BJ (cell line): ENCODE data around the gene KRTAP10-9. TPM values are rescaled to one million over a fixed set of nuclear protein-coding genes. Genes with fewer than 3 reads are reported as not detected.
"Not testable (repeated sequence)": the region's sequence is repeated elsewhere in the genome, so short reads cannot be mapped to it uniquely, and the experiment has no call there.

ENCODE experiments used
- CTCF ChIA-PET: fragments of 350-600 bp; formaldehyde crosslinking; extraction: SDS; loops from one replicate; lab custom pipeline; 2021; ENCODE audit warnings: antibody characterized with exemption, inconsistent platforms; lab: Yijun Ruan, JAX
- POLR2A ChIA-PET: fragments of 300-600 bp; sonication (Branson Sonifier 250); formaldehyde crosslinking; extraction: SDS; loops from one replicate; lab custom pipeline; 2021; ENCODE audit warnings: antibody characterized with exemption; lab: Charles Lee
- DNase-seq: peaks from one replicate; pipeline ENCODE4 v3.0.0-alpha.2; 2011; ENCODE audit warnings: low read depth
- H3K27me3 ChIP-seq: 2 replicates; pipeline ENCODE4 v1.6.0; 2011; ENCODE audit warnings: low read length; ENCODE audit not compliant: control insufficient read depth, insufficient read depth
- H3K36me3 ChIP-seq: 2 replicates; pipeline ENCODE4 v1.5.1; 2011; ENCODE audit warnings: low read length; ENCODE audit not compliant: control insufficient read depth, insufficient read depth
- H3K4me3 ChIP-seq: 2 replicates; pipeline ENCODE4 v1.5.1; 2011; ENCODE audit warnings: low read depth, mild to moderate bottlenecking, control low read depth, low read length
- CTCF ChIP-seq: IDR thresholded peaks from 2 replicates; pipeline ENCODE4 v1.5.1; 2011; ENCODE audit warnings: low read depth, mild to moderate bottlenecking, control low read depth, inconsistent platforms, low read length, moderate library complexity; ENCODE audit not compliant: insufficient read depth
- polyA plus RNA-seq: library from polyadenylated mRNA; depleted of rRNA; stranded (reverse); fragments of >200 nt; gene quantifications from 2 replicates; pipeline ENCODE4 v1.2.3, GENCODE V29; 2011

KRTAP10-9 gene
- polyA plus RNA-seq, 1 experiment: not detected

DNA sequence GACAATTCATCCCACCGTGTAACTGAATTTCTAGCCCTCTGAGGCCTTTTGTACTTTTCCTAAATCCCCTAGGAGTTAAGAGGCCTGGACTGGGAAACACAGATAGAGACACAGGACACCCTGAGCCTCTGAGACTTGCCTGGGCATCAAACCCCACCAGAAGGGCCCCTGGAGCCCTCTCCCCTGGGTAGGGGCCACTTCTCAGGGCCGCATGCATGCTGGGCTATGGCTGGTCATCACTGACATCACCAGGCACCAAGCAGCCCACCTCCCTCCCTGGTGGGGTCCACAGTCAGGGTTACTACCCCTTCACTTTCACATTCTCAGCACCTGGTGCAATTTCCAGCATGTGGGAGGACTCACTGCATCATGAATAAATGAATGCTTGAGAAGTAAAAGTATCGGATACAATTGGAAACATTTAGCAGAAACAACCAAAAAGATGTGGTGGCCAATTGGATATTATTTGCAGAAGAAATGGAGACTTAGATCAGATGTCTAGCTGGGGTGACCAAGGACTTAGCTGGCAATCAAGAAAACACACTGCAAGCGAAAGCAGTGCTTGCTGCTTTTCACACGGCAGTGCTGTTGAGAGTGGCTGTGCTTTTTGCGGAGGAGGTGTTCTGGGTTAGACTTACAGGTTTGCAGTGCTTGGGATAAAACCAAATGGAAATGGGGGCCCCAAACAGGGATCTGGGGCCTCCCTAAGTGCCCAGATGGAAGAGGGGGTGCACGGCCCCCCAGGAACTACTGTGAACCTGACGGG, 27.4 kb upstream of the KRTAP10-9 start:
- no peaks in the 10 kb centered on the region for H3K36me3 ChIP-seq
- peaks cover 4% of the 10 kb centered on the region for H3K27me3 ChIP-seq
- H3K4me3 ChIP-seq: no peak overlapping the region
- no peak for DNase-seq
- ChIA-PET CTCF (no interaction called here), POLR2A (no interaction called here)
- TF ChIP-seq CTCF: no peak

DNA sequence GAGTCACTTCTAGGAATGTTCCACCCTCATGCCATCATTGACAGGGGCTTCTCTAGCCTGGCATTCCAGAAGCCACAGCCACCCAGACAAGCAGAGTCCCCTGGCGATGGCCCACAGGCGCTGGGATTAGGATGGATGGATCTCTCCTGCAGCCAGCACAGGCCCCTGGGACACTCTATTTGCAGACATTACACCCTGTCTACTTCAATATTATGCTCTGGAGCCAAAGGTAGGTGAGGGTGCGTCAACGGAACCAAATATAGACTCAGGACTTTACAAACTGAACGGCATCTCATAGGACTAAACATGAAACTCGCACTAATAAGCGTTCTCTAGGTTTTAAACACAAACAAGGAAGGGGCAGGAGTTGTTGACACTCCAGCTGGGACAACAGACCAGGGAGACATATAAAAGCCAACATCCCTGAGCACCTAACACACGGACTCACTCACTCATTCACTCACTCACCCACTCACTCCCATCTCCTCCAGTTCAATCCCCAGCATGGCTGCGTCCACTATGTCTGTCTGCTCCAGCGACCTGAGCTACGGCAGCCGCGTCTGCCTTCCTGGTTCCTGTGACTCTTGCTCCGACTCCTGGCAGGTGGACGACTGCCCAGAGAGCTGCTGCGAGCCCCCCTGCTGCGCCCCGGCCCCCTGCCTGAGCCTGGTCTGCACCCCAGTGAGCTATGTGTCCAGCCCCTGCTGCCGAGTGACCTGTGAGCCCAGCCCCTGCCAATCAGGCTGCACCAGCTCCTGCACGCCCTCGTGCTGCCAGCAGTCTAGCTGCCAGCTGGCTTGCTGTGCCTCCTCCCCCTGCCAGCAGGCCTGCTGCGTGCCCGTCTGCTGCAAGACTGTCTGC, 26.5 kb upstream of the KRTAP10-9 start, which contains the start of gene KRTAP10-7:
TSS of gene KRTAP10-7 (plus strand) at position 480 of the 861 bp plus-strand sequence. CDS start at position 505, 25 bp downstream.
- CTCF ChIA-PET, DNase-seq, H3K36me3 ChIP-seq, H3K27me3 ChIP-seq, POLR2A ChIA-PET, H3K4me3 ChIP-seq: not testable (repeated sequence)

- POLR2A ChIA-PET, CTCF ChIA-PET: not testable (repeated sequence)
Observed at GRCh38 chr21:44601091-44601490, 25.8 kb upstream of the KRTAP10-9 start.

DNA sequence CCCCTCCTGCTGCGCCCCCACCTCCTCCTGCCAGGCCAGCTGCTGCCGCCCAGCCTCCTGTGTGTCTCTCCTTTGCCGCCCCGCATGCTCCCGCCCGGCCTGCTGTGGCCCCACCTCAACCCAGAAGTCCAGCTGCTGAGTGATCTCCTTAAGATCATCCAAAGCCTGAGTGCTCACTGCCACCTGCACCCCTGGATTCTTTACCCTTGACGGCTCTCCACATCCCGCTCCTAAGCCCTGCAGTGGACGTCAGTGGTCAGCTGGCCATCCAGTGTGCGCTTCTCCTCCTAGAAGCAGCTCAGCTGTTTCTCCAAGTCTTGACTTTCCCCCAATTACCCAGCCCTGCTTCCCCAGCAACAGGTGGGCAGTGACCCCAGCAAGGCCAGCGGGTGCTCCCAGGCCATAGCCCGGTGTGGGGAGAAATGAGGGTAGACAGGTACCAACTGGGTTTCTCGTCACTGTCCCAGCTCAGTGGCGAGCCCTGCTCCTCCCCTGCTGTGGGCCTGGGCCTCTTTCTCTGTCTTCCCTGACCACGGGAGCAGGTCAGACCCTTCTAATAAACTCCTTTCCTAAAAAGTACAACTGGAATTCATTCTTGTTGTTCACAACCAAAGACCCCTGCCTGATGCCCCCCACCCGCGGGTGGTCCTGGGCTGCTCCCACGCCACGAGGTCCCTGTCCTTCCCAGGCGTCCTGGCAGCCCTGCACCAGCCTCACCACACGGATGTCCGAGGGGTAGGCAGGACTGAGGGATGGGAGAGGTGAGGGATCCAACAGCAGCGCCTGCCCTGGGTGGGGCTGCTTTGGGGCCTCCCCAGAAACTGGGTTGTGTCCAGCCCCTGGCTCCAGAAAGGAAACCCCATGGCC, 25.1 kb upstream of the KRTAP10-9 start:
- TF ChIP-seq CTCF: no peak
- ChIA-PET CTCF (no interaction called here), POLR2A (no interaction called here)
- no peaks in the 10 kb centered on the region for H3K27me3 ChIP-seq
- DNase-seq: no peak
- no peaks in the 10 kb centered on the region for H3K36me3 ChIP-seq
- H3K4me3 ChIP-seq: no peak overlapping the region

More at GRCh38 chr21:44601091-44601490, 25.8 kb upstream of the KRTAP10-9 start:
- not testable (repeated sequence) for H3K36me3 ChIP-seq, H3K4me3 ChIP-seq, H3K27me3 ChIP-seq, DNase-seq

DNA sequence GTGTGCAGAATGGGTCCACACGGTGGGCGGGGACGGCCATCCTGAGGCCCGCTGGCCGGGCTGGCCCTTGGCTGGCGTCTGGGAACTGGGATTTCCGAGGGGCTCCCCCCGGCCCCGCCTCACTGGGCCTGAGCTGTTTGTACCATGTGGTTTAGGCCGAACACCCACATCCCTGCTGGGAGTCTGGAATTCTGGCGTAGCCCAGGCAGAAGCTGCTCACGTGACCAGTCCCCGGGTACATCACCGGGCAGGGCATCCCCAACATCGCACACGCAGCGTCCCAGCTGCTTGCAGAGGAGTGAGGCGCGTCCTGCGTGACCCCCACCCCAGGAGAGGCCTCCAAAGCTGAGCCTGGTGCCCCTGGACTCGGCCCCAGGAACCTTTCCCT, 24.4 kb upstream of the KRTAP10-9 start:
- Histone ChIP-seq H3K27me3 (no peaks in the 10 kb centered on the region), H3K36me3 (no peaks in the 10 kb centered on the region), H3K4me3 (no peak overlapping the region)
- no peak for TF ChIP-seq CTCF
- POLR2A ChIA-PET: no interaction called here
- DNase-seq: no peak
- CTCF ChIA-PET: no interaction called here
